Subcutaneous preadipocyte (primary cell): ENCODE measurements around the gene STXBP3. TPM values are rescaled to one million over a fixed set of nuclear protein-coding genes. Genes with fewer than 3 reads are reported as not detected.

Source experiments
- total RNA-seq: library from RNA; depleted of rRNA; stranded (reverse); fragments of >200 nt; gene quantifications from 2 replicates; pipeline ENCODE4 v1.2.3, GENCODE V29; 2012

The STXBP3 gene, protein sequence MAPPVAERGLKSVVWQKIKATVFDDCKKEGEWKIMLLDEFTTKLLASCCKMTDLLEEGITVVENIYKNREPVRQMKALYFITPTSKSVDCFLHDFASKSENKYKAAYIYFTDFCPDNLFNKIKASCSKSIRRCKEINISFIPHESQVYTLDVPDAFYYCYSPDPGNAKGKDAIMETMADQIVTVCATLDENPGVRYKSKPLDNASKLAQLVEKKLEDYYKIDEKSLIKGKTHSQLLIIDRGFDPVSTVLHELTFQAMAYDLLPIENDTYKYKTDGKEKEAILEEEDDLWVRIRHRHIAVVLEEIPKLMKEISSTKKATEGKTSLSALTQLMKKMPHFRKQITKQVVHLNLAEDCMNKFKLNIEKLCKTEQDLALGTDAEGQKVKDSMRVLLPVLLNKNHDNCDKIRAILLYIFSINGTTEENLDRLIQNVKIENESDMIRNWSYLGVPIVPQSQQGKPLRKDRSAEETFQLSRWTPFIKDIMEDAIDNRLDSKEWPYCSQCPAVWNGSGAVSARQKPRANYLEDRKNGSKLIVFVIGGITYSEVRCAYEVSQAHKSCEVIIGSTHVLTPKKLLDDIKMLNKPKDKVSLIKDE
- total RNA-seq = 34.2 and 38.1 TPM in 2 replicates

DNA sequence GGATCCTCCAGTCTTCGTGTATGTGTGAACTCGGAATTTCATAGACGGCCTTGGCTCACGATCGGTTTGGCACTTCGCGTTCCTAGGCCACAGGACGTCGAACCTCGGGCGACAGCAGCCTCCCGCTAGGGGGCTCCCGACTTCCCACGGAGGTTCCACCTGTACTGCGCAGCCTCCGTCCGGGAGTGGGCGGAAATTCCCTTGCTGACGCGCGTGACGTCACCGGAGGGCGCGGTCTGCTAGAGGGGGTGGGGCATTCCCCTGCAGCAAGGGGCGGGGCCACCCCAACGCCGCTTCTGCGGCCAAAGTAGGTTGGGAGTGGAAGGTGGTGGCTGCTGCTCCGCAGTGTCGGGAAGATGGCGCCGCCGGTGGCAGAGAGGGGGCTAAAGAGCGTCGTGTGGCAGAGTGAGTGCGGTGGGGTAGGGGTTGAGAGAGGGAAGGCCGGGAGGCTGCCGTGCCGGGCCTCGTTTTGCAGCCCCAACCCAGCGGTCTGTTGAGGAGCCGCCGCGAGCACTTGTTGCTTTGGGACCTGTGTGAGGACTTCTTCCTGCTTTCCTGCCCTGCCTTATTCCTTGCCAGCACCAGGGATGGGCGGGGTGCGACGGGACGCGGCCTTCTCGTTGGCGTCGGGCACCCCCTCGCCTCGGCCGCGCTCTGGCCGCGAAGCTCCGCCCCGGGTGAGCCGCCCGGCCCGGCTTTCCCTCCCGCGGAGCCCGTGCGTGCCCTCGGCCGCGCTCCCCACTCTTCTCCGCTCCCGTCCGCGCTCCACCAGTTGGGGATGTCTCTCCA is at the start of gene STXBP3:
Gene STXBP3 (plus strand): TSS at position 293 of the 789 bp plus-strand sequence. CDS start 64 bp downstream, at position 357.

DNA sequence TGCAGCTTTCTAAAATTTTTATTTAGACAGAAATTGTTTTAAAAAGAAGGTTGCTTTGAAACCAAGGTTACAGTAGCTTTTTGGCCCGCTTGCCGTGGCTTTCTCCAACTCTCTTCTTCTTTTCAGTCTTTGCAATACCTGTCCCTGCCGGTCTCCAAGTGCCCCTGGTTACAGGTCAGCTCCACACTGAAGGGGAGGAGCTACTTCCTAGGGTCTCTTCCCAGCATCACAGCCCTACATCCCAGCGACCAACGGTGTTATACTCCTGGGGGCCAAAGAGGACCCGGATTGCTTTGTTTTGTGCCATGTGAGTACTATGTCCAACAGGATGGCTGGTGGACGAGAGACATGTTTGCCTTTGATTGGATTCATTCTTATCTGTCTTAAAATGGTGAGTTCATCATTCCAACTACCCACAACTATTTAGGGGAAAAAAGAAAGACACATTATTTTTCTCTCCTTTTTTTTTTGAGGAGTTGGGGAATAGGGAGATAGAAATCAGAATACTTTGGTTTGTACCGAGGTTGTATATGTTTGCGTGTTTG is 33.8 kb upstream of the STXBP3 start, which contains the start of gene FNDC7:
Gene FNDC7 (plus strand): TSS at position 303 of the 545 bp plus-strand sequence. CDS start 26 bp downstream, at position 329.

DNA sequence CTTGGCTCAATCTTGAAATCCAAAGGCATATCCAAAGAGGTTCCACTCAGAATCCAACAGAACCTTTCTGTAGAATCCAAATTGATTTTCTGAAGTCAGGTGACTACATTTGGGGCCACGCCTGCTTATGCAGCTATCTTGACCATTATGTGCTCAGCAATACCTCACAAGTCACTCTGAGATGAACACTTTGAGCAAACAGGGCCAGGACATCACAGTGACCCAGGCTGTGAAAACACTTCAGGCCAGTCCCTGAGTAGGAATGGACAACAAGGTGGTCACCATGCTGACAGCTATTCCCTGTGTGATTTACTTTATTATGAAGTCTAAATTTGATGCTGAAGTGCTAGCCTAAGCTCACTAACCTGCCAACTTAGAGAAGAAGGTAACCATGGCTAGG is 110.5 kb downstream of the STXBP3 start, which contains the start of gene AKNAD1:
Gene AKNAD1 (minus strand): TSS at position 101 of the 400 bp plus-strand sequence. CDS start 4,430 bp downstream, outside the sequence.

Other genes with a start within 250 kb of the STXBP3 start
- gene EEIG2, start 186.6 kb upstream of the STXBP3 start, total RNA-seq = 10.7 and 17.8 TPM in 2 replicates
- gene HENMT1, start 85.6 kb upstream of the STXBP3 start, total RNA-seq = 2.0 and 2.6 TPM in 2 replicates
- gene PRPF38B, start 54.4 kb upstream of the STXBP3 start, total RNA-seq = 12.9 and 20.3 TPM in 2 replicates
- gene FNDC7, start 33.8 kb upstream of the STXBP3 start, total RNA-seq = not detected in 2 replicates
- gene AKNAD1, start 110.4 kb downstream of the STXBP3 start, total RNA-seq = 0.73 and 1.2 TPM in 2 replicates
- 50.3 and 76.4 TPM in 2 replicates for gene GPSM2, start 130.3 kb downstream of the STXBP3 start, total RNA-seq
- gene CLCC1, start 216.8 kb downstream of the STXBP3 start, total RNA-seq = 20.9 and 23.7 TPM in 2 replicates